ENCODE results near the gene PTBP1.

Gene PTBP1

DNA sequence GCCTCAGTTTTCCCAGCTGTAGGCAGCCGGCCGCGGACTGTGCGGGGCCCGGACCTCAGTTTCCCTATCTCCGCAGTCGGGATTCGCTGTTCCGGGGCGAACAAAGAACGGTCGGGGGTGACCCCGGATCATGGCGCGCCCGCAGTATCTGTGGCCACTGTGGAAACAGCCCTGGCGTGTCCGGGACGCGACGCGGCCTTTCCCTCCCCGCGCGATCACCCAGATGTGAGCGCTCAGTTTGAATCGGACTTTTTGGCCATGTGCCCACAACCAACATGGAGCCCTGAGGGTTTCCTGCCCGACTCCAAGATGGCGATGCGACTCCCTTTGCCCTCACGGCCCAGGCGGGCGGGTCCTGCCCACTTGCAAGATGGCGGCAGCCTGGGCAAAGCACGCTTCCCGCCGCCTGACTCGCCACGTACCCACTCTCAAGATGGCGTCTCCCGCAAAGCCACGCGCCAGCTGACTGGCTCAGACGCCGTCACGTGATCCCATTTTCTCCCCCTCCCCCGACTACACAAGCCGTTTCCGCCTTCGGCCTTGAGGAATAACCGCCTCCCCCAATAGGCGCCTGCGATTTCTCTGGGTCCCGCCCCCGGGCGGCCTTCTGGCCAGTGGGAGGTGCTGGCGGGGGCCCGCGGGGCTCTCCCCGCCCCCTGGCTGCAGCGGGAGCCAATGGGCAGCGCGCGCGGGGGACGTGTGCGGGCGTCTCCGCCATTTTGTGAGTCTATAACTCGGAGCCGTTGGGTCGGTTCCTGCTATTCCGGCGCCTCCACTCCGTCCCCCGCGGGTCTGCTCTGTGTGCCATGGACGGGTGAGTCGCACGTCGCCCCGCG is at the start of gene PTBP1:
TSS of gene PTBP1 (plus strand) at position 761 of the 836 bp plus-strand sequence. CDS start at position 807, 46 bp downstream.
- DNase-seq (ENCODE audit: low read depth in 2 of 2): peak; percentile 98

DNA sequence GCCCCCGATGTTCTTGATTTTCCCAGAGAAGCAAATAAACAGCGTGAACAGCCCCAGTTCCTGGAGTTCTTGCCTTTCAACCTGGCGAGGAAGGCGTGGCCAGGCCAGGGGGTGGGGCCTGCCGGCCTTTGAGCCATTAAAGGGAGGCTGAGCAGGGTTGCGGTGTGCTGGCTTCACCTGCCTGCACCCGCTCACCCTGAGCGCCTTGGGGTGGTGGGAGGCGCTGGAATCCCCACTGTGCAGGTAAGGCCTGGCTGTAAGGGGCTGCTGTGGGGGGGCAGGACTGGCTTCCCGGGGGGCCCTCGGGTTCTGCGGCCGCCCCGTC is 49.0 kb upstream of the PTBP1 start:
- no peak for DNase-seq (ENCODE audit: low read depth in 2 of 2)

DNA sequence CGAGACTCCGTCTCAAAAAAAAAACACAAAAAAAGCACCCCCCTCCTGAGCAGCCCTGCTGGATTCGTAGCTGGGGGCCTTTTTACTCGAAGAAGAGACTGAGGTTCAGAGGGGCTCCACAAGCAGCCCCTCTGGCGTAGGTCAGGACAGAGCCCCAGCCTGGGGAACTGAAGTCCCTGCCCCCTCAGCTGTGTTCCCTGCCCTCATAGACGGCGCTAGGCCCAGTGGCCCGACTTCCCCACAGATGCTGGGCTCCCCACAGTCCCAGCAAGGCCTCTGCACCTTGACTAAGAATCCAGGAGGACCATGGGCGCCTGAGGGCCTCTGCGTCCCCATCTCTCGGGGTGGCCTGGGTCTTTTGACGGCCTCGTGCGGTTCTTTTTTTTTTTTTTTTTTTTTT is 47.4 kb upstream of the PTBP1 start:
- no peak for DNase-seq (ENCODE audit: low read depth in 2 of 2)

DNA sequence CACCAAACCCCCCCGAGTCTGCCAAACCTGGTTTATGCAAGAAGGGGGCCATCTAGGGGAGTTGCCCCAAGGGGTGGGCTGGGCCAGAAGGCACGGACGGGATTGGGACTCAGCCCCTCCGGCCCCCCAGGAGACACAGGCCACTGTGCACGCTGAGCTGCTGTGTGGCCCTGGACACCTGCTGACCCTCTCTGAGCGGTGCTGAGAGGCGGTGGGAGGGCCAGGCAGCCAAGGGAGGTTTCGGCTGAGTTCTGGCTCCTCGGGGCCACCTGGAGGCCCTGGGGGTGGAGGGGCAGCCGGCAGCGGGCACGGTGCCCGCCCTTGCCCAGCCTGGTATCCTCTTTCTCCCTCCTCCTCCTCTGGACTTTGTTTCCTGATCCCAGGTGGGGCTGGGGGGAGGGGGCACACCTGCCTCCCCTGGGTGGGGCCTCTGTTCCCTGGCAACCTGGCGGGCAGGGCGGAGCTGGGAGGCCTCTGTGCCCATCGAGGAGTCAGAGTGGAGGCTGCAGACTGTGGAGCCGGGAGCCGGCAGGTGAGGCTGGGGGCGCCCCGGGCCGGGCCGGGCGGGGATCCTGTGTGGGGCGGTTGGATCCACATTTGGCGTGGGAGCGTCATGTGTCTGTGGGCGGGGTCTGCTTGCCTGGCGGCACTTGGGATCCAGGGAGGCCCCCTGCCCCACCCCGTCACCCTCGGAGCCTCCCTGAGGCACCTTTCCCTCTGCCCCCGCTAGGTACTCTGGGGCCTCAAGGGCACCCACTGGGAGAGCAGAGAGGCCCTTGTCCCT is 46.4 kb upstream of the PTBP1 start, which contains the start of gene MISP:
TSS of gene MISP (plus strand) at position 473 of the 784 bp plus-strand sequence. CDS start 5,835 bp downstream, outside the sequence.
- no peak for DNase-seq (ENCODE audit: low read depth in 2 of 2)

DNA sequence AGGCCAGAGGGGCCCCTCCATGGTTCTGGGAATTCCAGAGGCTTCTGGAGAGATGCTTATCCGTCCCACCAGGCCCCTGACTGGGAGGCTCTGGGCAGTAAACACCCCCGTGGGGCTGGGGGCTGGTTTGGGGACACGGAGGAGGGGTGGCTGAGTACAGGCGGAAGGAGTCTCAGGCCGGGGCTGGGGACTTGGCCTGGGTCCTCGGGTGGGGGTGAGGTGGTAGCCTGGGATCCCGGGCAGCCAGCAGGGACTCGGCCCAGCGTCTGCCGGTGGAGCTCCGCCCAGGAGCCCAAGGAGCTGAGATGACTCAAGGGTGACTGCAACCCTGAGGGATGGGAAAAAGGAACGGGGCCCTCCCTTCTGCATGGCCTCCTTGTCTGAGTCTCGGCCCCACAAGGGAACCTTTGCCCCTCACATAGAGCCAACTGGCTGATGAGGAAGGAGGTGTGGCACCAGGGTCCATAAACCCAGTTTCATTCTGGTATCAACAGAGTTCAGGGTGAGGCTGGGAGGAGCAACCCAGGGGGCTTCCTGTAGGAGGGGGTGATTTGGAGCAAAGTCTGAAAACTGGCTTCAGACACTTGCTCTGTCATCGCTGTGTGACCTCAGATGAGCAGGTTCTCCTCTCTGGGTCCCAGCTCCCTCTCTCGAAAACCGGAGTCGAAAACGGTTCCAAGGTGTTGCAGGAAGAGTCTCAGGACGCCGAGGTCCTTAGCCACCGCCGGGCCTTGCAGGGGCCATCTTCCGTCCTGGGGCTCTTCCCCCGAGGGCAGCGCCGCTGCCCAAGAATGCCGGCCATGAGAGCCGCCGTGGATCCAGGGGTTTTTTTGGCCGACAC is 45.5 kb upstream of the PTBP1 start:
- DNase-seq (ENCODE audit: low read depth in 2 of 2): no peak

DNA sequence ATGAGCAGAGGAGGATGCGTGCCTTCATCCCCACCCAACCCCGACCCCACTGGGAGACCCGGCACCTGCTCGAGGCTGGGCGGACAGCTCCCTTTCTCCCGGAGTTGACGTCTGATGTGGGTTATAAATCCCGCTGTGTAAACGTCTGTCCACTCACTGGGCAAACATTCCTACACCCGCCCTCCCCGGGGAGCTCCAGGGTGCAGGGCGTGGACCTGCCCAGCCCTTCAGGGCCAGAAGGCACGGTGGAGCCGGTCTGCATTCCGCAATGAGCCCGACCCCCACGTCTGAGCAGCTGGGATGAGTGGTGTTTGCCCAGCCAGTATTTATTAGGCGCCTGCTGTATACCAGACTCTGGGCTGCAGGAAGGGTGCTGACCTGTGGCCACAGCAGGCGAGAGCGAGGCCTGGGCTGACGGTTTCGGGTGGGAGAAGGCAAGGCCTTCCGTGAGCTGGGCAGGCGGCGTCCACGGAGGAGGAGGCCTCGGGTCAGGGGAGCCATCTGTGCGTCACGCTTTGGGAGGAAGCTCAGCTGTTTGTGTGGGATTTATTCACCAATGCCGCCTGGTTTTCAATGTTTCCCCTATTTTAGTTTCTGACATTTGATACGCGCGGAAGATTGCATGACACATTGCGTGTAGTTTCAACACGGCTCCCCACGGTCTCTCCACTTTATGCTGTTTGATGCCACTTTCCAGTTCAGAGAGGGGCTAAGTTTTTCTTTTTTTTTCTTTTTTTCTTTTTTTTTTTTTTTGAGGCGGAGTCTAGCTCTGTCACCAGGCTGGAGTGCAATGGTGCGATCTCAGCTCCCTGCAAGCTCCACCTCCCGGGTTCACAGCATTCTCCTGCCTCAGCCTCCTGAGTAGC is 44.4 kb upstream of the PTBP1 start:
- no peak for DNase-seq (ENCODE audit: low read depth in 2 of 2)

DNA sequence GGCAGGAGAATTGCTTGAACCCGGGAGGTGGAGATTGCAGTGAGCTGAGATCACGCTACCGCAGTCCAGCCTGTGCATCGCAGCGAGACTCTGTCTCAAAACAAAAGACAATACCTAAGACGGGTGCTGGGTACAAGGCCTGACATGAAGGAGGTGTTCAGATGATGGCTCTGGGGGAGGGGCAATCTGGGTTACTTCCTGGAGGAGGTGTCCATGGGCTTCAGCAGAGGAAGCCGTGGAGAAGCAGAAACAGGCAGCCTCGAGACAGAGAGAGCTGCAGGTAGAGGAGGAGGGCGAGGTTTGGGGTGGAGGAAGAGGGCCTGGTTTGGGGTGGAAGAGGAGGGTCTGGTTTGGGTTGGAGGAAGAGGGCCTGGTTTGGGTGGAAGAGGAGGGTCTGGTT is 42.7 kb upstream of the PTBP1 start:
- DNase-seq (ENCODE audit: low read depth in 2 of 2): no peak

DNA sequence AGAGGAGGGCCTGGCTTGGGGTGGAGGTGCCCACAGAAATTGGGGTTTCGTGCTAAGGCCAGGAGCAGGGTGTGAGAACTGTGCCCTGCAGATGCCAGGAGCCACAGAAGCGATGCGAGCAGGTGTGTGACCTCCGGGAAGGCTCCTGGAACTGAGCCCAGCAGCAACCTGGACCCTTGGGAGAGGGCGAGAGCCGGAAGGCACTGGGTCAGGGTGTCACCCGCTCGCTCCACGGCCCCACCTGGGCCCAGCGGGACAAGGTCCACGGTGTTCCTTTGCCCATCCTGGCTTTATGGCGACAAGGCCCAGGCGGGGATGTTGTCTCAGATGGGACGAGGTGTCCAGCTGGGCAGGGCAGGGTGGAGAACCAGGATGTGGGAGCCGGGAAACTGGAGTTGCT is 42.2 kb upstream of the PTBP1 start:
- no peak for DNase-seq (ENCODE audit: low read depth in 2 of 2)

DNA sequence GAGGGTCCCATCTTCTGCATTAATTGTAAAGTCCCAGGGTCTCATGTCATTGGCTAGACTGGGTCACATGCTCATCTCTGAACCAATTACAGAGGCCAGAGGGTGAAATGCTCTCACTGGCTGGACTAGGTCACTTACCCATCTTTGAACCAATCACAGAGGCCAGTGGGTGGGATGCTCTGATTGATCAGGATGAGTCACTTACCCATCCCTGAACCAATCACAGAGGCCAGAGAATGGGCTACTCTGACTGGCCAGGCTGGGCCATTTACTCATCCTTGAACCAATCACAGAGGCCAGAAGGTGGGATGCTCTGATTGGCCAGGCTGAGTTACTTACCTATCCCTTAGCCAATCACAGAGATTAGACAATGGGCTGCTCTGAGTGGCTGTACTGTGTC is 41.0 kb upstream of the PTBP1 start:
- DNase-seq (ENCODE audit: low read depth in 2 of 2): peak in 1 of 2 donors; percentile 17

DNA sequence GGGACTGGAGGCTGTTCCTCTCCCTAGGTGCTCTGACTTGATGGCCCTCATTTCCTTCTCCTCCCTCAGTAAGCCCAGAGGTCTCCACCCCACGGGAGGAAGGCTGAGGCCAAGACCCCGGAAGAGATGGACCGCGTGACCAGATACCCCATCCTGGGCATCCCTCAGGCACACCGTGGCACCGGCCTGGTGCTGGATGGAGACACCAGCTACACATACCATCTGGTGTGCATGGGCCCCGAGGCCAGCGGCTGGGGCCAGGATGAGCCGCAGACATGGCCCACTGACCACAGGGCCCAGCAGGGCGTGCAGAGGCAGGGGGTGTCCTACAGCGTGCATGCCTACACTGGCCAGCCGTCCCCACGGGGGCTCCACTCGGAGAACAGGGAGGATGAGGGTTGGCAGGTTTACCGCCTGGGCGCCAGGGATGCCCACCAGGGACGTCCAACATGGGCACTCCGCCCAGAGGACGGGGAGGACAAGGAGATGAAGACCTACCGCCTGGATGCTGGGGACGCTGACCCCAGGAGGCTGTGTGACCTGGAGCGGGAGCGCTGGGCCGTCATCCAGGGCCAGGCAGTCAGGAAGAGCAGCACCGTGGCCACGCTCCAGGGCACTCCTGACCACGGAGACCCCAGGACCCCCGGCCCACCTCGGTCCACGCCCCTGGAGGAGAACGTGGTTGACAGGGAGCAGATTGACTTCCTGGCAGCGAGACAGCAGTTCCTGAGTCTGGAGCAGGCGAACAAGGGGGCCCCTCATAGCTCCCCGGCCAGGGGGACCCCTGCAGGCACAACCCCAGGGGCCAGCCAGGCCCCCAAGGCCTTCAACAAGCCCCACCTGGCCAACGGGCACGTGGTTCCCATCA is 40.2 kb upstream of the PTBP1 start:
- DNase-seq (ENCODE audit: low read depth in 2 of 2): no peak

DNA sequence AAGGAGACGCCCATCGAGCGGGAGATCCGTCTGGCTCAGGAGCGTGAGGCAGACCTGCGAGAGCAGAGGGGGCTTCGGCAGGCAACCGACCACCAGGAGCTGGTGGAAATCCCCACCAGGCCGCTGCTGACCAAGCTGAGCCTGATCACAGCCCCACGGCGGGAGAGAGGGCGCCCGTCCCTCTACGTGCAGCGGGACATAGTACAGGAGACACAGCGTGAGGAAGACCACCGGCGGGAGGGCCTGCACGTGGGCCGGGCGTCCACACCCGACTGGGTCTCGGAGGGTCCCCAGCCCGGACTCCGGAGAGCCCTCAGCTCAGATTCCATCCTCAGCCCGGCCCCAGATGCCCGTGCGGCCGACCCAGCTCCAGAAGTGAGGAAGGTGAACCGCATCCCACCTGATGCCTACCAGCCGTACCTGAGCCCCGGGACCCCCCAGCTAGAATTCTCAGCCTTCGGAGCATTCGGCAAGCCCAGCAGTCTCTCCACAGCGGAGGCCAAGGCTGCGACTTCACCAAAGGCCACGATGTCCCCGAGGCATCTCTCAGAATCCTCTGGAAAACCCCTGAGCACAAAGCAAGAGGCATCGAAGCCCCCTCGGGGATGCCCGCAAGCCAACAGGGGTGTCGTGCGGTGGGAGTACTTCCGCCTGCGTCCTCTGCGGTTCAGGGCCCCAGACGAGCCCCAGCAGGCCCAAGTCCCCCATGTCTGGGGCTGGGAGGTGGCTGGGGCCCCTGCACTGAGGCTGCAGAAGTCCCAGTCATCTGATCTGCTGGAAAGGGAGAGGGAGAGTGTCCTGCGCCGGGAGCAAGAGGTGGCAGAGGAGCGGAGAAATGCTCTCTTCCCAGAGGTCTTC is 39.2 kb upstream of the PTBP1 start:
- DNase-seq (ENCODE audit: low read depth in 2 of 2): no peak

DNA sequence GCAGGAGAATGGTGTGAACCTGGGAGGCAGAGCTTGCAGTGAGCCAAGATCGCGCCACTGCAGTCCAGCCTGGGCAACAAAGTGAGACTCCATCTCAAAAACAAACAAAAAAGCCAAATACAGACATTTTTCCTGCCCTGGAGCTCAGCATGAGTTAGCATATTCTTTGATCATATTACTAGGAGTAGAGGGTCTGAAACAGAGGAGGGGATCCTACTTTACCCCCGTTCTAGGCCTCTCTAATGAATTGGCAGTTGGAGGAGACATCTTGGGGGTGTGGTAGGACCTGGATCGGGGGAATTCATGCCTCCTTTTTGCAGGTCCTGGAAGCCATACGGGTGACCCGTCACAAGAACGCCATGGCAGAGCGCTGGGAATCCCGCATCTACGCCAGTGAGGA is 34.1 kb upstream of the PTBP1 start:
- DNase-seq (ENCODE audit: low read depth in 2 of 2): no peak

DNA sequence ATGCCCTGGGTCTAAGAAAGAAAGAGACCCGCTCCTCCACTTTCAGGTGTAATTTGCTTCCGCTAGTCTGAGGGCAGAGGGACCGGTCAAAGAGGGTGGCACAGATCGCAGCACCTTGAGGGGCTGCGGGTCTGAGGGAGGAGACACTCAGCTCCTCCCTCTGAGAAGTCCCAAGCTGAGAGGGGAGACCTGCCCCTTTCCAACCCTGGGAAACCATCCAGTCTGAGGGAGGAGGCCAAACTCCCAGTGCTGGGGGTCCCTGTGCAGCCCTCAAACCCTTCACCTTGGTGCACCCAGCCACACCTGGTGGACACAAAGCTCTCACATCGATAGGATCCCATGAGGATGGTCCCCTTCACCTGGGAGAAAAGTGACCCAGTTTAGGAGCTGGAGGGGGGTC is 33.4 kb upstream of the PTBP1 start:
- DNase-seq (ENCODE audit: low read depth in 2 of 2): no peak

DNA sequence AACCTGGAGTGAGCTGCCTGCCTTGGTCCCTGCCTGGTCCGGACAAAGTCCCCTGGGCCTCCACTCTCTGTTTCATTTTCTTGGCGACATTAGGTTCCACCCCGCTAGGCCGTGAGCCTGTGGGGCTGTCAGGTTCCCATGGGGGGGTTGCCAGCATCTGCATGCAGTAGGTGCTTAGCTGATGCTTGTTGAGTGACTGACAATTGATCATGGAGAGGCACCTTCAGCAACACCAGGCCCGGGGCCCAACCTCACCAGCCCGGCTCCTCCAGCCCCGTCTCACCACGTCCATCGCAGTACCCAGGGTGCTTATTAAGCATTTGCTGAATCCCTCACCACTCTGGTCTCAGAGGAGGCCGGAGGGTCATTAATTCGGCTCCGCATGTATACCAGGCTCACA is 33.0 kb upstream of the PTBP1 start:
- no peak for DNase-seq (ENCODE audit: low read depth in 2 of 2)

DNA sequence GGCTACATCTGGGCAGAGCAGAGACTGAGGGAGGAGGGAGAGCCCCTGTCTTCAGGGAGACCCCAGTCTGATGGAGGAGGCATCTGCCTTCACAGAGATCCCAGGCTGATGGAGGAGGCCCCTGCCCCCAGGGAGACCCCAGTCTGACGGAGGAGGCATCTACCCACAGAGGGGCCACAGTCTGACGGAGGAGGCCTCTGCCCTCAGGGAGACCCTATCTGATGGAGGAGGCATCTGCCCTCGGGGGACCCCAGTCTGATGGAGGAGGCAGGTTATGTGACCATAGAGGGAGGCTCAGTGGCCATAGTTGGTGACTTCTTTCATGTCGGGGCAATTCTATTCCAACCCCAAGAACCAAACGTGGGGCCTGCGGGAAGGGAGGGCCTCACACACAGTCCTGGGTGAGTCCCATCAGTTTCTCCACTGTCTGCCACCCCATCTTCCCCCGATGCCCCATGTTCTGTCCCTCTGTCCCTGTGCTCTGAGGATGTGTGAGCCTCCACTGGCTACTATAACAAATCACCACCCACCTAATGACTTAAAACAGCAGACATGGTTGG is 32.0 kb upstream of the PTBP1 start:
- DNase-seq (ENCODE audit: low read depth in 2 of 2): no peak

DNA sequence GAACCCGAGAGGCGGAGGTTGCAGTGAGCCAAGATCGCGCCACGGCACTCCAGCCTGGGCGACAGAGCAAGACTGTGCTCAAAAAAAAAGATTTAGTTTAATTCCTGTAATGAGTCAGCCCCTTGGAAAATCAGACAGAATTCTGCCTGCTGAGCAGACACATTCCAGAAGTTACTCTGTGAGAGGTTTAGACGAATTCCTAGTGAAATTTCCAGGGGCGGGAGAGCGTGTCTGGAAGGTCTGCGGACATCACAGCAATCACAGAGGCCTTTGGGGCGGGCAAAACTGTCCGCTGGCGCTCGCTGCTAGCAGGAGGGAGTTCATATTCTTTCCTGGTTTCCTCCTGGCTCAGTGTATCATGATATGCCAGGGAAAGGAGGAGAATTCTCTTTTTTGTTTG is 28.8 kb upstream of the PTBP1 start:
- DNase-seq (ENCODE audit: low read depth in 2 of 2): no peak

DNA sequence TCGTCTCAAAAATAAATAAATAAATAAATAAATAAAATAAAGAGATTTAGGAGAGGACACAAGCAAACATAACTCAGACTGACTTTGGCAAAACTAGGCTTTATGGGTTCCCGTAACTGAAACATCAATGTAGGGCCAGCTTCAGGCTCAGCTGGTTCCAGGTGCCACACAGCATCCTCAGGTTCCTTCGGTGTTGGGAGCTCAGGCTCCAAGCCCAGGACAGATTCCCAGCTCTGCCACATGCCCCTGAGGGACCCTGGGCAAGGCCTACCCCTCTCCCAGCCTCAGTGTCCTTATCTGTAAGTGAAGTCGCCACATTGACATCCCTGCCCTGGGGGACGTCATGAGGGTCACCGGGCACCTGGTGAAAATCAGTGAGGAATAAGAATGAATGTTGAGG is 27.6 kb upstream of the PTBP1 start:
- no peak for DNase-seq (ENCODE audit: low read depth in 2 of 2)

DNA sequence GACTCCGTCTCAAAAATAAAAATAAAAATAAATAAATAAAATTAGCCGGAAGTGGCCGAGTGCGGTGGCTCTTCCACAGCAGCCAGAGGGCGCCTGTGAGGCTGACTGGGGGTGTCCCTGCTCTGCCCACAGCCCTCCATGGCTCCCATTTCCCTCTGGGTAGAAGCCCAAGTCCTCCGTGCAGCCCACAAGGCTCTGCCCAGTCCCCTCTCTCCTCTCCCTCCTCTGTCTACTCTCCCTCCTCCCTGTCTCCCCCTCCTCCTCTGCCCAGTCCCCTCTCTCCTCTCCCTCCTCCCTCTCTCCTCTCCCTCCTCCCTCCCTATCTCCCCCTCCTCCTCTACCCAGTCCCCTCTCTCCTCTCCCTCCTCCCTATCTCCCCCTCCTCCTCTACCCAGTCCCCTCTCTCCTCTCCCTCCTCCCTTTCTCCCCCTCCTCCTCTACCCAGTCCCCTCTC is 25.9 kb upstream of the PTBP1 start:
- DNase-seq (ENCODE audit: low read depth in 2 of 2): peak; percentile 11 to 14

DNA sequence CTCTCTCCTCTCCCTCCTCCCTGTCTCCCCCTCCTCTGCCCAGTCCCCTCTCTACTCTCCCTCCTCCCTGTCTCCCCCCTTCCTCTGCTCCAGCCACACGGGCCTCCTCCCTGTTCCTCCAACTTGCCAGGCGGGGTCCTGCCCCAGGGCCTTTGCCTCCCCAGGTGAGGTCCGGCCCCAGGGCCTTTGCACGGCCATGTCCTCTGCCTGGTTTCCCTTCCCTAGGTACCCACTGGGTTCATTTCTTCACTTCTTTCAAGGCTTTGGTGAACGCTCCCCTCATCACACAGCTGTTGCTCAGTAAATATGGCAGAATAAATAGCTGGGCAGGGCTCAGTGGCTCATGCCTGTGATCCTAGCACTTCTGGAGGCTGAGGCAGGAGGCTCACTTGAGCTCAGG is 25.2 kb upstream of the PTBP1 start:
- DNase-seq (ENCODE audit: low read depth in 2 of 2): no peak

Data from stimulated activated CD8-positive, alpha-beta memory T cell treated with anti-CD3 and anti-CD28 coated beads, Interleukin-2, amount 100 ng/mL, for 48 hours (primary cell).